H9 (cell line): ENCODE results near the gene DUOX1. TPM values are rescaled to one million over a fixed set of nuclear protein-coding genes. Genes with fewer than 3 reads are reported as not detected.

Experiments
- DNase-seq: peaks from one replicate; pipeline ENCODE4 v3.0.0-alpha.2; 2017
- H2AFZ ChIP-seq: one replicate; pipeline ENCODE4 v1.6.1; 2013; ENCODE audit warnings: mild to moderate bottlenecking, low read length, control low read depth, moderate library complexity
- H2AK5ac ChIP-seq: 2 replicates; pipeline ENCODE4 v1.6.1; 2013; ENCODE audit warnings: low read length, control low read depth, mixed read lengths; ENCODE audit not compliant: insufficient read length
- H2BK120ac ChIP-seq: one replicate; pipeline ENCODE4 v1.6.1; 2013; ENCODE audit warnings: low read depth, mild to moderate bottlenecking, low read length, control low read depth, inconsistent platforms; ENCODE audit not compliant: poor library complexity, severe bottlenecking
- H2BK12ac ChIP-seq: 2 replicates; pipeline ENCODE4 v1.6.1; 2013; ENCODE audit warnings: low read length, control low read depth, mixed read lengths, low read depth; ENCODE audit not compliant: insufficient read length
- H2BK15ac ChIP-seq: 2 replicates; pipeline ENCODE4 v1.6.1; 2013; ENCODE audit warnings: low read depth, low read length, control low read depth
- H2BK20ac ChIP-seq: one replicate; pipeline ENCODE4 v1.6.1; 2013; ENCODE audit warnings: low read depth, mild to moderate bottlenecking, low read length, control low read depth, inconsistent platforms; ENCODE audit not compliant: poor library complexity, severe bottlenecking
- H2BK5ac ChIP-seq: 2 replicates; pipeline ENCODE4 v1.6.1; 2013; ENCODE audit warnings: low read length, control low read depth, mixed read lengths; ENCODE audit not compliant: insufficient read length
- H3K14ac ChIP-seq: 2 replicates; pipeline ENCODE4 v1.6.1; 2013; ENCODE audit warnings: low read length, control low read depth; ENCODE audit not compliant: insufficient read depth
- H3K18ac ChIP-seq: 2 replicates; pipeline ENCODE4 v1.6.1; 2013; ENCODE audit warnings: low read depth, mild to moderate bottlenecking, mixed read lengths, low read length, control low read depth; ENCODE audit not compliant: insufficient read length
- H3K23ac ChIP-seq: 2 replicates; pipeline ENCODE4 v1.6.1; 2013; ENCODE audit warnings: low read length, control low read depth, mixed read lengths, low read depth; ENCODE audit not compliant: insufficient read length
- H3K23me2 ChIP-seq: 2 replicates; pipeline ENCODE4 v1.6.1; 2013; ENCODE audit warnings: low read depth, mild to moderate bottlenecking, mixed read lengths, low read length, control low read depth; ENCODE audit not compliant: insufficient read length, poor library complexity, severe bottlenecking
- H3K27ac ChIP-seq: 2 replicates; pipeline ENCODE4 v1.5.1; 2013; ENCODE audit warnings: low read length, control low read depth, mixed read lengths, low read depth; ENCODE audit not compliant: insufficient read length
- H3K27me3 ChIP-seq: 2 replicates; pipeline ENCODE4 v1.6.1; 2013; ENCODE audit warnings: low read length, control low read depth, inconsistent platforms; ENCODE audit not compliant: insufficient read depth
- H3K4ac ChIP-seq: 2 replicates; pipeline ENCODE4 v1.6.1; 2013; ENCODE audit warnings: low read depth, mild to moderate bottlenecking, control low read depth, inconsistent platforms, low read length, moderate library complexity
- H3K4me1 ChIP-seq: 2 replicates; pipeline ENCODE4 v1.6.1; 2013; ENCODE audit warnings: low read length, control low read depth, inconsistent platforms; ENCODE audit not compliant: insufficient read depth
- H3K4me2 ChIP-seq: 2 replicates; pipeline ENCODE4 v1.6.1; 2013; ENCODE audit warnings: low read length, control low read depth, mixed read lengths; ENCODE audit not compliant: insufficient read length, insufficient read depth
- H3K56ac ChIP-seq: 2 replicates; pipeline ENCODE4 v1.6.1; 2013; ENCODE audit warnings: low read depth, mild to moderate bottlenecking, mixed read lengths, low read length, control low read depth; ENCODE audit not compliant: insufficient read length
- H3K79me1 ChIP-seq: 2 replicates; pipeline ENCODE4 v1.6.1; 2013; ENCODE audit warnings: low read depth, mild to moderate bottlenecking, moderate library complexity, low read length, control low read depth, inconsistent platforms; ENCODE audit not compliant: insufficient read depth, poor library complexity, severe bottlenecking
- H3K79me2 ChIP-seq: 2 replicates; pipeline ENCODE4 v1.6.1; 2013; ENCODE audit warnings: low read length, control low read depth, inconsistent platforms; ENCODE audit not compliant: insufficient read depth
- H3K9ac ChIP-seq: 2 replicates; pipeline ENCODE4 v1.6.1; 2013; ENCODE audit warnings: low read length, control low read depth, mixed read lengths; ENCODE audit not compliant: insufficient read length; ENCODE audit errors: extremely low read depth
- H3K9me3 ChIP-seq: one replicate; pipeline ENCODE4 v1.6.1; 2013; ENCODE audit warnings: low read depth, low read length, inconsistent platforms; ENCODE audit not compliant: control insufficient read depth
- H3T11ph ChIP-seq: one replicate; pipeline ENCODE4 v1.6.1; 2013; ENCODE audit warnings: mild to moderate bottlenecking, low read length, control low read depth, inconsistent platforms
- H4K20me1 ChIP-seq: one replicate; pipeline ENCODE4 v1.6.1; 2013; ENCODE audit not compliant: control insufficient read depth, insufficient read length, insufficient read depth
- H4K5ac ChIP-seq: 2 replicates; pipeline ENCODE4 v1.6.1; 2013; ENCODE audit warnings: low read depth, mild to moderate bottlenecking, mixed read lengths, low read length, control low read depth; ENCODE audit not compliant: insufficient read length
- H4K8ac ChIP-seq: replicated peaks from 2 replicates; pipeline ENCODE4 v1.6.1; 2013; ENCODE audit warnings: low read length, control low read depth, mixed read lengths, low read depth; ENCODE audit not compliant: insufficient read length
- H4K91ac ChIP-seq: 2 replicates; pipeline ENCODE4 v1.6.1; 2013; ENCODE audit warnings: low read depth, mild to moderate bottlenecking, moderate library complexity, mixed read lengths, low read length, control low read depth; ENCODE audit not compliant: insufficient read length
- H3K27ac Mint-ChIP-seq, 3 experiments: 2 replicates in 2 of 3; 3 replicates in 1 of 3; pipeline ENCODE4 v1.8.0; 2020 to 2021; ENCODE audit warnings: mixed read lengths in 3 of 3, mild to moderate bottlenecking in 1 of 3, moderate library complexity in 1 of 3
- H3K27me3 Mint-ChIP-seq: 2 replicates; pipeline ENCODE4 v1.8.0; 2021; ENCODE audit warnings: low read depth, mild to moderate bottlenecking, moderate library complexity, mixed read lengths
- H3K36me3 Mint-ChIP-seq, 3 experiments: 2 replicates in 2 of 3; 3 replicates in 1 of 3; pipeline ENCODE4 v1.8.0; 2020 to 2021; ENCODE audit warnings: low read depth in 3 of 3, mixed read lengths in 3 of 3; ENCODE audit not compliant: insufficient read depth in 1 of 3
- H3K4me1 Mint-ChIP-seq, 2 experiments: 2 replicates each; pipeline ENCODE4 v1.8.0; 2020; ENCODE audit warnings: mixed read lengths in 2 of 2
- H3K4me3 Mint-ChIP-seq, 2 experiments: 2 replicates in 1 of 2; 3 replicates in 1 of 2; pipeline ENCODE4 v1.8.0; 2020 to 2021; ENCODE audit warnings: mild to moderate bottlenecking in 2 of 2, mixed read lengths in 2 of 2, moderate library complexity in 1 of 2
- H3K9me3 Mint-ChIP-seq, 2 experiments: 2 replicates in 1 of 2; 3 replicates in 1 of 2; pipeline ENCODE4 v1.8.0; 2020; ENCODE audit warnings: mild to moderate bottlenecking in 2 of 2, mixed read lengths in 2 of 2, moderate library complexity in 1 of 2
- WGBS: extraction: QIAGEN DNeasy Blood & Tissue Kit; methylation state at CpG from one replicate; pipeline ENCODE4 v1.1.7; 2013; ENCODE audit warnings: missing lambda C conversion rate, low lambda C conversion rate, mixed read lengths; ENCODE audit not compliant: insufficient read length; ENCODE audit errors: extremely low coverage; 5-methylcytosine and 5-hydroxymethylcytosine counted together
- total RNA-seq: library from RNA; stranded (reverse); gene quantifications from 2 replicates; pipeline ENCODE4 v1.2.1, GENCODE V29; 2021
- TF ChIP-seq, protein P1 (sequence below): fragments of 200-600 bp; sonication (generic); conservative IDR thresholded peaks from 3 replicates; pipeline ENCODE4 v1.8.0; 2021; ENCODE audit warnings: antibody characterized with exemption, mild to moderate bottlenecking

The DUOX1 gene
- total RNA-seq, 1 experiment from 2014 or later: 2.6 TPM

DNA sequence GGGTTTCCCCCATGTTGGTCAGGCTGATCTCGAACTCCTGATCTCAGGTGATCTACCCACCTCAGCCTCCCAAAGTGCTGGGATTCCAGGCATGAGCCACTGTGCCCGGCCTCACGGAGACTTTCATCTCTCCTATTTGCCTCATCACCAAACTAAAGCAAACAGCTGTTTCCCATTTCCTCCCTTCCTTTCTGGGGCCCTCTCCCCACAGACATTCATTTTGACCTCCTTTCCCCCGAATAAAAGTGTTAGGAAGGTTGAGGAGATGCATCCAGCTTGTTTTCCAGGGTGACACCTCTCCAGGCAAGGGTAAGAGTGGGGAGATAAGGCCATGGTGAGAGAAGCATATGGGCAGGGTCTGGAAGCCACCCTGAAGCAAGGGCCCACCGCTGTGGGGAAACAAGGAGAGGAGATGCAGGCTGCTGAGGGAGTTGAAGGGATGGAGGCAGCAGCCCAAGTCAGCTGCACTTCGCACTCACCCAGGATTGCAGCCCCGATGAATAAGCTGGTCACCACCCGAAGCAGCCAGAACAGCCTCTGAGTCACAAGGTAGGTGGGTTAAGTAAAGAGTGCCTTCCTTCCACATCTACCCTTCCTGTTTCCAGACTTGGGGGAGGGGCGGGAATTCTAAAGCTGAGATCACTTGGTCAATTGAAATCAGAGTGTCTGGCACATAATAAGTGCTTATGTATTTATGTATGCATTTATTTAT is 7.9 kb upstream of the DUOX1 start:
- Histone ChIP-seq H3K4ac (no peak overlapping the region), H2AFZ (no peak overlapping the region)

More for the DNA sequence above, 7.9 kb upstream of the DUOX1 start:
- no peak overlapping the region for H3K14ac ChIP-seq
- TF ChIP-seq, protein P1, sequence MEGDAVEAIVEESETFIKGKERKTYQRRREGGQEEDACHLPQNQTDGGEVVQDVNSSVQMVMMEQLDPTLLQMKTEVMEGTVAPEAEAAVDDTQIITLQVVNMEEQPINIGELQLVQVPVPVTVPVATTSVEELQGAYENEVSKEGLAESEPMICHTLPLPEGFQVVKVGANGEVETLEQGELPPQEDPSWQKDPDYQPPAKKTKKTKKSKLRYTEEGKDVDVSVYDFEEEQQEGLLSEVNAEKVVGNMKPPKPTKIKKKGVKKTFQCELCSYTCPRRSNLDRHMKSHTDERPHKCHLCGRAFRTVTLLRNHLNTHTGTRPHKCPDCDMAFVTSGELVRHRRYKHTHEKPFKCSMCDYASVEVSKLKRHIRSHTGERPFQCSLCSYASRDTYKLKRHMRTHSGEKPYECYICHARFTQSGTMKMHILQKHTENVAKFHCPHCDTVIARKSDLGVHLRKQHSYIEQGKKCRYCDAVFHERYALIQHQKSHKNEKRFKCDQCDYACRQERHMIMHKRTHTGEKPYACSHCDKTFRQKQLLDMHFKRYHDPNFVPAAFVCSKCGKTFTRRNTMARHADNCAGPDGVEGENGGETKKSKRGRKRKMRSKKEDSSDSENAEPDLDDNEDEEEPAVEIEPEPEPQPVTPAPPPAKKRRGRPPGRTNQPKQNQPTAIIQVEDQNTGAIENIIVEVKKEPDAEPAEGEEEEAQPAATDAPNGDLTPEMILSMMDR: no peak
- no peak overlapping the region for H3K9ac ChIP-seq
- H4K91ac ChIP-seq: no peak overlapping the region
- no peak overlapping the region for H2BK15ac ChIP-seq
- no peak overlapping the region for H2AK5ac ChIP-seq
- H3K23ac ChIP-seq: no peak overlapping the region
- H3K27me3 ChIP-seq: peaks cover 20% of the 10 kb centered on the region
- peaks cover 2% of the 10 kb centered on the region for H3K23me2 ChIP-seq
- no peak overlapping the region for H3K18ac ChIP-seq
- H3K9me3 ChIP-seq: no peaks in the 10 kb centered on the region
- no peak for DNase-seq
- H3T11ph ChIP-seq: no peak overlapping the region
- no peak overlapping the region for H4K5ac ChIP-seq
- no peak overlapping the region; a peak in 1 of 7 replicates for H3K27ac Mint-ChIP-seq
- WGBS: no CpG with 5 or more reads among the region's 9 CpGs
- H3K79me2 ChIP-seq: no peaks in the 10 kb centered on the region
- H2BK120ac ChIP-seq: no peak overlapping the region
- H3K4me1 Mint-ChIP-seq: peaks cover 2 to 12% of the 10 kb centered on the region in 2 experiments; a peak in 3 of 4 replicates
- peaks cover 80% of the 10 kb centered on the region for H3K27me3 Mint-ChIP-seq
- no peak overlapping the region for H3K56ac ChIP-seq
- no peak overlapping the region for H2BK20ac ChIP-seq
- no peak overlapping the region for H2BK5ac ChIP-seq
- H4K8ac ChIP-seq: no peak overlapping the region
- H3K27ac ChIP-seq: no peak overlapping the region
- H3K79me1 ChIP-seq: no peaks in the 10 kb centered on the region
- no peaks in the 10 kb centered on the region; a peak in 2 of 7 replicates for H3K36me3 Mint-ChIP-seq
- H3K4me1 ChIP-seq: no peaks in the 10 kb centered on the region
- H4K20me1 ChIP-seq: peaks cover 3% of the 10 kb centered on the region
- H3K9me3 Mint-ChIP-seq: peaks cover 4 to 5% of the 10 kb centered on the region in 2 experiments; a peak in 4 of 5 replicates
- H3K4me2 ChIP-seq: no peak overlapping the region
- no peak overlapping the region; a peak in 1 of 5 replicates for H3K4me3 Mint-ChIP-seq
- H2BK12ac ChIP-seq: no peak overlapping the region
